Stimulated activated CD4-positive, alpha-beta T cell treated with anti-CD3 and anti-CD28 coated beads, Interleukin-1b, Interleukin-23, amount 100 ng/mL, for 4 hours (primary cell): ENCODE data around the gene ABI3.
"Not testable (repeated sequence)": the region's sequence is repeated elsewhere in the genome, so short reads cannot be mapped to it uniquely, and the experiment has no call there.

Experiments
- DNase-seq, 2 donors: peaks; one replicate each; pipeline ENCODE4 v3.0.0-alpha.2; 2020; ENCODE audit warnings: low read depth in 2 of 2

Gene ABI3

DNA sequence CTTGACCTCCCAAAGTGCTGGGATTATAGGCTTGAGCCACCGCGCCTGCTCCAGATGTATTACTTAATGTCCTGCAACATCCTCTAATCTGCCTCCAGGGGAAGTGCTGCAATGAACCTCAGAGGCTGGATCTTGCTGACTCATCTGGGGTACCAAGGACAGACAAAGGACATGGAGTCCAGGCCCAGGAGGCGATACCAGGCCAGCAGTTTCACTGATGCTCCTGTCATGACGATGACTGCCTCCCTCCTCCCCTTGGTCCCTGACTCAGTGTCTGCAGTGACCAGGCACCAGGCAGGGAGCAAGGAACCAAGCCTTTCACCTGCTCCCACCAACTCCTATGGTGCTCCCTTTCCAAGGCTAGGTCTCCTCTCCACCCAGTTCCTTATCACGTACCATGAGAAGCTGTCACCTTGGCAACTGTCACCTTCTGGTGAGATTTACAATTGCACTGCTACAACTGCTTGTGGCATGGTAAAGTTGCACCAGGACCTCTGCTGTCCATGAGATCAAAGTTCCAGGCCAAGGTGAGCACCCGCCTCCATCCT, 41.7 kb downstream of the ABI3 start:
- DNase-seq = no peak

DNA sequence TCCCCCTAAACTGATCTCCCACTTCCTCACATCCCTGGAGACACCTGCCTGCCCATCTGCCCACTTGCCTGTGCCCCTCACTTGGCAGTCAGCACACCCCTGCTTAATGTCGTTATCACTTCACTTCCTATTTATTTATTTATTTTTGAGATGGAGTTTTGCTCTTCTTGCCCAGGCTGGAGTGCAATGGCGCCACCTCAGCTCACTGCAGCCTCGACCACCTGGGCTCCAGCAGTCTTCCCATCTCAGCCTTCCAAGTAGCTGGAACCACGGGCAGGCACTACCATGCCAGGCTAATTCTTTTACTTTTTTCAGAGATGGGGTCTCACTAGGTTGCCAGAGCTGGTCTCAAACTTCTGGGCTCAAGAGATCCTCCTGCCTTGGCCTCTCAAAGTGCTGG, 43.6 kb downstream of the ABI3 start:
- DNase-seq = no peak

DNA sequence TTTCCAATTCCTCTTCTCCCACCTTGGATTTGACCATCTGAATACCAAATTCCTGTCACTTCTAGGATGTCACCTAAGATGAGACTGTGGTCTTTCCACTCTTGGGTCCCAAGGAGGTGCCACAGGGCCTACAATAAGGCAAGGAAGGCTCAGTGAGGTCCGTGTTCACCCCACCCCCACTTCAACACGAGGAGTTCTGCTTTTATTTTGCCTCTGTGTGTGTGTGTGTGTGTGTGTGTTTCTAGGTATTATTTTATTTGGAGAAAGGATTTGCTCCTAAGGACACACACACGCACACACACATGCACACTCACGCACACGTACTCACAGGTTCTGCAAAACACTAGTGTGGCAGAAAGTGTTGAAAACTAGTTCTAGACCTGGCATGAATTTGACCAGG, 44.6 kb downstream of the ABI3 start:
- no peak for DNase-seq

DNA sequence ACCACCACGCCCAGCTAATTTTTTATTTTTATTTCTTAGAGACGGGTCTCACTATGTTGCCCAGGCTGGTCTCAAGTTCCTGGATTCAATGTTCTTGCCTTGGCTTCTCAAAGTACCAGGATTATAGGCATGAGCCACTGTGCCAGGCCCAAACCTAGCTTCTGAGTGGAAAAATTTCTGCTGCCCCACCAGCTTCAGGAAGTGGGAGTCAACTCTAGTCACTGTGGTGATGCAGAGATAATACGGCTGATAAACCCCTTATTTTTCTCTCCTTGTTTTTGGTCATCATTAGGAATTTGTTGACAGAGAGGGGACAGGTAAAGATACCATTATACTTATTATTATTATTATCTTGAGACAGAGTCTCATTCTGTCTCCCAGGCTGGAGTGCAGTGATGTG, 47.9 kb downstream of the ABI3 start:
- no peak for DNase-seq

DNA sequence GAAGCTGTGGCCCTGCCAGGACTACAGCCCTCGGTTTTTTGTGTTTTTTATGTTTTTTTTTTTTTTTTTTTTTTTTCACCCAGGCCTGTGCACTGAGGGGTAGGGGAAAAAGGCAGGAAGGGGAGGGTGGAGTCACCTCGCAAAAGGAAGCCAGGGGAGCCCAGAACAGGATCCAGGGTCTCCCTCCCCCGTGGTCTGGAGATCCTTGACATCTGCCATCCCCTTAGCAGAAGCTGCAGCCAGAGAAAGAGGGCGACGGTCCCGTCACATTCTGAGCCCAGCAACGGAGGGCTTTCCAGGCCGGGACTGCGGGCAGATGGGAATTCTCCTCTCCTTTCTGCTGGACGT, 49.1 kb downstream of the ABI3 start:
- DNase-seq = no peak

DNA sequence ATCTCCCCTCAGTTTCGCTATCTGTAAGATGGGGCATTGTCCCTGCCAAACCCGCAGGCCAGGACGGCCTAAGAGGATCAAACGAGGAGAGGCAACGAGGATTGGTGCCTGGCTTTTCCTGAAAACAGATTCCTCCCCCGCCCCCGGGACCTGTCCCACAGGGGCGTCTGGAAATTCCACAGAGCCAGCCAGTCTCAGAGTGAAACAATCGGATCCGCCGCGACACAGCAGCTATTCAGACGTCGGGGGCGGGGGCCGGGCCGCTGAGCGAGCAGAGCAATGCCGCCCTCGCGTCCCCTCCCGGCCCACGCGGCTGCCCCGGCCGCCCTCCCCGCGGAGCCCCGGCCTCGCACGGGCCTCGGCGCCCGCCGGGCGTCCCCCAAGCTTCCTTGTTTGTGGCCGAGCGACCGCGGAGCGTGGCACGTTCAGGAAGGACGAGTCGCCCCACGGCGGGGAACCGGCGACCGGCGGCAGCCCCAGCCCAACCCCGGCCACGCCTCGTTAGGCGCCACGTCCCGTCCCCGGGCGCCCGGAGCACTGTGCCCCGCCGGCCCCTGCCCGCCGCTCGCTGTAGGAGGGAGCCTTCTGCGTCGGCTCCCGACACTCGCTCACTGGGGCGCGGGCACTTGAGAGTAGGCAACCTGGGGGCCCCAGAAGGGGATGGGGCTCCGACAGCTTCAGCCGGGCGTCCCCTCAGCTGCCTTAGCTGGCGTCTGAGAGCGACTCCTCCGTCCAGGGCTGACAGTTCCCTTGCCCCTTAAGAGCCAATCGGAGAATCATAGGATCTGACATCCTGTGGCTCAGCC, 49.7 kb downstream of the ABI3 start:
- DNase-seq = peak; percentile 56

DNA sequence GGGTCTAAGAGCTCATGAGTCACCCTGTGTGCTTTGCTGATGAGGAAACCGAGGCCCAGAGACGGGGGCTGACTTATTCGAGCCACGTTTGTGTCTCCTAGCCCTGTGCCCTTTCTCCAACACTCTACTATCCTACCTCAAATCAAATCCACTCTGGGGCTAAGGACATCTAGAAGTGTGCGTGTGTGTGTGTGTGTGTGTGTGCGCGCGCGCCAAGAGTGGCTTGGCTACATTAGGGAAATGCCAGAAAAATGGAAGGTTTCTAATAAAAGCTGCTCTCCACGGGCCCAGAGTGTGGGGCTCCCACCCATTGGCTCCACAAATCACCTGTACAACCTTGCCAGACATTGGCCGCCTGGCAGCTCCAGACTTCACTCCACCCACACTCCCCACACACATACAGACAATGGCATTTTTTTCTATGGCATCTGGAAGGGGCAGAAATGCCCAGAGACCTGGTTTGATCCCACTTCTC, 50.3 kb downstream of the ABI3 start:
- DNase-seq = peak in 1 of 2 donors; percentile 33

DNA sequence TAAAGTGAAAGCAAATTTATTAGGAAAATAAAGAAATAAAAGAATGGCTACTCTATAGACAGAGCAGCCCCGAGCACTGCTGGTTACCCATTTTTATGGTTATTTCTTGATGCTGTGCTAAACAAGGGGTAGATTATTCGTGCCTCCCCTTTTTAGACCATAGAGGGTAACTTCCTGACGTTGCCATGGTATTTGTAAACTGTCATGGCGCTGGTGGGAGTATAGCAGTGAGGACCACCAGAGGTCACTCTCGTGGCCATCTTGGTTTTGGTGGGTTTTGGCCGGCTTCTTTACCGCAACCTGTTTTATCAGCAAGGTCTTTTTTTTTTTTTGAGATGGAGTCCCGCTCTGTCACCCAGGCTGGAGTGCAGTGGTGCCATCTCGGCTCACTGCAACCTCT, 51.0 kb downstream of the ABI3 start:
- not testable (repeated sequence) for DNase-seq

DNA sequence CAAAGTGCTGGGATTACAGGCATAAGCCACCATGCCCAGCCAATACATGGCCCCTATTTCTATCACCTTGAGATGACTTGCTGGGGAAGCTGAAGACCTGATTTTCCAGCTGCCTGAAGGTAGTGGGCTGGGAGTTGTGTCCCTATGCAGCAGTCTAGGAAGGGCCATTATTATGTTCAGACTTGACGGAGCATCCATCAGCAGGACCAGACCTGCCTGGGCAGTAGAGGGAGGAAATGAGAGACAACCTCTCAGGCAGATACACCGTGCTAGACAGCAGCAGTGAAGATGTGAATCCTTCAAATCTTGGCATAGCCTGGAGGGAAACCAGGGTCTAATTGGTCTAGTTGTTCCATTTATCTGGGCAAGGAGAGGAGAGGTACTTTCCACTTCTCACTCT, 55.7 kb downstream of the ABI3 start:
- no peak for DNase-seq

DNA sequence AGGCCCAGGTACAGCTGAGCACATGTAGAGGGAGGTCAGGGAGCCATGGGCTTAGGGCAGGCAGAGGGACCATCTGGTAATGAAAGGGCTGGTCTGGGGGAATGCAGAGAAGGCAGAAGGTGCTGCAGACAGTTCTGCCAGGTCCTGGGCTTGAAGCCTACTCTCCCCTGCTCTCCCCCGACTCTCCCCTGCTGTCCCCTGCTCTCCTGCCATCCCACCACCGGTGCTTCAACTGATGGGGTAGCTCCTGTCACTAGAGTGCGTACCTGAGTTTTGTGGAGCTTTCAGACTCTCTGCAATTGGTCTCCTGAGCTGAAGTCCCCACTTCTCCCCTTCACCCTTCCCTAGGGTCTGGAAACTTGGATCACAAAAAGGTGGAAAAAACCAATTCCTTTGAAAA, 57.4 kb downstream of the ABI3 start:
- DNase-seq = no peak

DNA sequence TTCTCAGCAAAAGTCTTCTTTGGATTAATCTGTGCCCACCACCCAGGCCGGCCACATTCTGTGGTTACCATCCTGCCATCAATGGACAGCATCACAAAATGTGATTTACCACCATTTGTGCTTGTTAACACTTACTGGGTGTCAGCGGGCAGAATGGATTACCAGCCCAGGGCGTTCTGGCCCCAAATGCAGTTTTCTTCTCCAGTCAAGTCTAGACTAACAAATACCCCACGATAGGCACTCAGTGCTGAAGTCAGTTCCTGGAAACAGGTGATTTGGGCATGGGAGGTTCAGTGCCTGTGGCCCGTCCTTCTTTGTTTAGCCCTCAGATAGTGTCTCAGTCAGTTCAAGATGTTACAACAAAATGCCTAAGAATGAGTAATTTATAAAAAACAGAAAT, 58.8 kb downstream of the ABI3 start:
- no peak for DNase-seq
